Measurements from ENCODE around the gene ANTXRL. TPM values are rescaled to one million over a fixed set of nuclear protein-coding genes. Genes with fewer than 3 reads are reported as not detected.
"Not testable (repeated sequence)": the region's sequence is repeated elsewhere in the genome, so short reads cannot be mapped to it uniquely, and the experiment has no call there.

Gene ANTXRL
- total and polyA plus RNA-seq, 10 donors = 0.03 to 1.1 (median 0.42) TPM; not detected in 3

- Histone ChIP-seq H3K27me3 (replicated peaks in 1 of 7) (no peaks in the 10 kb centered on the region), H3K27ac (no peak overlapping the region), H3K36me3 (no peaks in the 10 kb centered on the region), H3K9me3 (no peaks in the 10 kb centered on the region), H3K4me1 (no peaks in the 10 kb centered on the region), H3K4me3 (no peak overlapping the region)
- no peak for DNase-seq
- intact Hi-C loops (cut with DNase I; ENCODE audit: low total_unique reads) = no loop called here
- TF ChIP-seq POLR2A (IDR thresholded peaks at IDR 0.05) = no peak
- TF ChIP-seq POLR2AphosphoS5 (IDR thresholded peaks at IDR 0.05) = no peak
- TF ChIP-seq CTCF (IDR thresholded peaks at IDR 0.05 in 8 of 11, conservative IDR thresholded peaks at IDR 0.05 in 3 of 11) = no peak
- 65 to 81% (median 68%) methylated on average over 3 of the region's 3 CpGs for WGBS, 5 donors
Observed at GRCh38 chr10:46330894-46331293, 44.1 kb downstream of the ANTXRL start.

- H3K27ac ChIP-seq; H3K4me3 ChIP-seq; DNase-seq; H3K4me1 ChIP-seq; H3K36me3 ChIP-seq; H3K9me3 ChIP-seq; intact Hi-C loops (cut with DNase I; ENCODE audit: low total_unique reads); H3K27me3 ChIP-seq (replicated peaks in 1 of 7): not testable (repeated sequence)
- WGBS, 5 donors = 60 to 100% (median 81%) methylated on average over 1 to 4 of the region's 4 CpGs
Observed at GRCh38 chr10:46365484-46365883, 78.7 kb downstream of the ANTXRL start.

- H3K27ac ChIP-seq; H3K36me3 ChIP-seq; H3K4me3 ChIP-seq; H3K4me1 ChIP-seq; intact Hi-C loops (cut with DNase I; ENCODE audit: low total_unique reads); H3K9me3 ChIP-seq; H3K27me3 ChIP-seq (replicated peaks in 1 of 7); DNase-seq: not testable (repeated sequence)
- 63 to 83% methylated on average over 2 of the region's 5 CpGs; no CpG with 5 or more reads in 3 of the 5 donors for WGBS, 5 donors
Observed at GRCh38 chr10:46367209-46367608, 80.4 kb downstream of the ANTXRL start.

GRCh38 chr10:46367666-46368240 lies 81.0 kb downstream of the ANTXRL start:
- WGBS, 5 donors = 90 to 94% (median 90%) methylated on average over 2 to 6 of the region's 8 CpGs; no CpG with 5 or more reads in 1 of the 5 donors
- DNase-seq; intact Hi-C loops (cut with DNase I; ENCODE audit: low total_unique reads): not testable (repeated sequence)

GRCh38 chr10:46368956-46369355 lies 82.2 kb downstream of the ANTXRL start:
- H3K36me3 ChIP-seq; H3K4me3 ChIP-seq; DNase-seq; H3K4me1 ChIP-seq; H3K27ac ChIP-seq; H3K27me3 ChIP-seq (replicated peaks in 1 of 7); intact Hi-C loops (cut with DNase I; ENCODE audit: low total_unique reads); H3K9me3 ChIP-seq: not testable (repeated sequence)
- 67 to 93% (median 89%) methylated on average over 1 to 10 of the region's 11 CpGs; no CpG with 5 or more reads in 1 of the 5 donors for WGBS, 5 donors

More at GRCh38 chr10:46367666-46368240, 81.0 kb downstream of the ANTXRL start:
- H3K9me3 ChIP-seq; H3K27me3 ChIP-seq (replicated peaks in 1 of 7); H3K36me3 ChIP-seq; H3K27ac ChIP-seq; H3K4me1 ChIP-seq; H3K4me3 ChIP-seq: not testable (repeated sequence)

- H3K4me1 ChIP-seq; H3K9me3 ChIP-seq; H3K4me3 ChIP-seq; H3K36me3 ChIP-seq; H3K27me3 ChIP-seq (replicated peaks in 1 of 7); intact Hi-C loops (cut with DNase I; ENCODE audit: low total_unique reads); H3K27ac ChIP-seq; DNase-seq: not testable (repeated sequence)
- 55 to 93% (median 75%) methylated on average over 1 to 2 of the region's 3 CpGs for WGBS, 5 donors
Observed at GRCh38 chr10:46374410-46374809, 87.6 kb downstream of the ANTXRL start.

- DNase-seq; H3K4me1 ChIP-seq; H3K27ac ChIP-seq; H3K27me3 ChIP-seq (replicated peaks in 1 of 7); H3K36me3 ChIP-seq; H3K4me3 ChIP-seq; H3K9me3 ChIP-seq; intact Hi-C loops (cut with DNase I; ENCODE audit: low total_unique reads): not testable (repeated sequence)
- 84 to 100% (median 88%) methylated on average over 1 to 5 of the region's 11 CpGs for WGBS, 5 donors
Observed at GRCh38 chr10:46375406-46375805, 88.6 kb downstream of the ANTXRL start, which contains the start of gene ANXA8L1. TSS of gene ANXA8L1 (plus strand) at chr10:46375776. CDS start at chr10:46375852, 76 bp downstream.

GRCh38 chr10:46377022-46377421 lies 90.2 kb downstream of the ANTXRL start:
- intact Hi-C loops (cut with DNase I; ENCODE audit: low total_unique reads); H3K27ac ChIP-seq: not testable (repeated sequence)

GRCh38 chr10:46377651-46378050 lies 90.9 kb downstream of the ANTXRL start:
- H3K9me3 ChIP-seq; H3K27me3 ChIP-seq (replicated peaks in 1 of 7); DNase-seq; H3K4me3 ChIP-seq; H3K27ac ChIP-seq; H3K4me1 ChIP-seq; H3K36me3 ChIP-seq; intact Hi-C loops (cut with DNase I; ENCODE audit: low total_unique reads): not testable (repeated sequence)
- 29 to 80% (median 57%) methylated on average over 1 of the region's 4 CpGs; no CpG with 5 or more reads in 2 of the 5 donors for WGBS, 5 donors

More at GRCh38 chr10:46377022-46377421, 90.2 kb downstream of the ANTXRL start:
- not testable (repeated sequence) for H3K36me3 ChIP-seq; DNase-seq; H3K4me3 ChIP-seq; H3K4me1 ChIP-seq; H3K9me3 ChIP-seq; H3K27me3 ChIP-seq (replicated peaks in 1 of 7)
- WGBS, 5 donors = no CpG with 5 or more reads among the region's 1 CpG

- DNase-seq; intact Hi-C loops (cut with DNase I; ENCODE audit: low total_unique reads); H3K27me3 ChIP-seq (replicated peaks in 1 of 7); H3K4me3 ChIP-seq; H3K27ac ChIP-seq; H3K9me3 ChIP-seq; H3K36me3 ChIP-seq; H3K4me1 ChIP-seq: not testable (repeated sequence)
- WGBS, 5 donors = 67 to 68% methylated on average over 6 of the region's 8 CpGs; no CpG with 5 or more reads in 3 of the 5 donors
Observed at GRCh38 chr10:46378108-46378507, 91.3 kb downstream of the ANTXRL start.

Data from spleen (tissue), 11 donors.